Fibroblast of lung (primary cell): ENCODE measurements around the gene NTN4. TPM values are rescaled to one million over a fixed set of nuclear protein-coding genes. Genes with fewer than 3 reads are reported as not detected.

Experiments used
- DNase-seq, 2 donors: peaks; one replicate each; pipeline versions ENCODE4 v3.0.0 to v3.0.0-alpha.2; 2010; ENCODE audit warnings: low read depth in 2 of 2
- H2AFZ ChIP-seq: 2 replicates; pipeline ENCODE4 v1.5.1; 2012; ENCODE audit warnings: low read length, control low read depth, inconsistent platforms
- H3K27ac ChIP-seq: 2 replicates; pipeline ENCODE4 v1.5.1; 2011; ENCODE audit warnings: low read length, control low read depth; ENCODE audit not compliant: insufficient read depth
- H3K27me3 ChIP-seq: 2 replicates; pipeline ENCODE4 v1.5.1; 2011; ENCODE audit warnings: mild to moderate bottlenecking, low read length; ENCODE audit not compliant: control insufficient read depth, insufficient read depth
- H3K36me3 ChIP-seq: 2 replicates; pipeline ENCODE4 v1.5.1; 2011; ENCODE audit warnings: low read length; ENCODE audit not compliant: control insufficient read depth, insufficient read depth
- H3K4me1 ChIP-seq: 2 replicates; pipeline ENCODE4 v1.5.1; 2011; ENCODE audit warnings: low read length; ENCODE audit not compliant: control insufficient read depth, insufficient read depth; ENCODE audit errors: extremely low read depth
- H3K4me2 ChIP-seq: 2 replicates; pipeline ENCODE4 v1.5.1; 2011; ENCODE audit warnings: low read length, control low read depth; ENCODE audit not compliant: insufficient read depth; ENCODE audit errors: extremely low read depth
- H3K4me3 ChIP-seq, 4 experiments: fragments of 200-600 bp in 1 of 4; sonication (generic) in 1 of 4; replicated peaks in 1 of 4; 2 replicates each; pipeline ENCODE4 v1.5.1; 2011 to 2016; ENCODE audit warnings: low read length in 4 of 4, low read depth in 3 of 4, mild to moderate bottlenecking in 3 of 4, control low read depth in 2 of 4, inconsistent platforms in 1 of 4, mixed read lengths in 1 of 4; ENCODE audit not compliant: insufficient read depth in 1 of 4; ENCODE audit errors: control extremely low read depth in 1 of 4
- H3K79me2 ChIP-seq: 2 replicates; pipeline ENCODE4 v1.5.1; 2012; ENCODE audit warnings: mild to moderate bottlenecking, low read length, inconsistent platforms; ENCODE audit not compliant: control insufficient read depth, insufficient read depth
- H3K9ac ChIP-seq: 2 replicates; pipeline ENCODE4 v1.5.1; 2011; ENCODE audit warnings: mild to moderate bottlenecking, low read length, control low read depth; ENCODE audit not compliant: insufficient read depth
- H3K9me3 ChIP-seq: 2 replicates; pipeline ENCODE4 v1.5.1; 2012; ENCODE audit warnings: low read depth, low read length; ENCODE audit not compliant: control insufficient read depth, insufficient read depth
- H4K20me1 ChIP-seq: 2 replicates; pipeline ENCODE4 v1.5.1; 2011; ENCODE audit warnings: low read length; ENCODE audit not compliant: control insufficient read depth, insufficient read depth; ENCODE audit errors: extremely low read depth
- EZH2 ChIP-seq: IDR thresholded peaks from 2 replicates; pipeline ENCODE4 v1.5.1; 2012; ENCODE audit warnings: low read length, control low read depth, mild to moderate bottlenecking; ENCODE audit errors: missing control alignments
- polyA plus RNA-seq, 2 donors: library from polyadenylated mRNA; depleted of rRNA in 1 of 2; stranded (reverse) in 1 of 2; unstranded in 1 of 2; fragments of >200 nt; gene quantifications; 2 replicates each; pipeline ENCODE4 v1.2.1, GENCODE V29; 2011 to 2012; ENCODE audit warnings: missing spikeins in 1 of 2
- total RNA-seq: library from RNA; depleted of rRNA; stranded (reverse); fragments of >200 nt; gene quantifications from 2 replicates; pipeline ENCODE4 v1.2.1, GENCODE V29; 2014
- TF ChIP-seq, protein P1 (sequence below), 2 donors: IDR thresholded peaks in 1 of 2; conservative IDR thresholded peaks in 1 of 2; 1 replicate in 1 of 2; 2 replicates in 1 of 2; pipeline ENCODE4 v1.5.1; 2011 to 2012; ENCODE audit warnings: low read length in 2 of 2, control low read depth in 1 of 2, inconsistent platforms in 1 of 2, low read depth in 1 of 2, mild to moderate bottlenecking in 1 of 2

NTN4 gene
- total and polyA plus RNA-seq, 2 donors (not counting 1 experiment from before 2014, with no cell fraction given) = 28.6 to 170 TPM

DNA sequence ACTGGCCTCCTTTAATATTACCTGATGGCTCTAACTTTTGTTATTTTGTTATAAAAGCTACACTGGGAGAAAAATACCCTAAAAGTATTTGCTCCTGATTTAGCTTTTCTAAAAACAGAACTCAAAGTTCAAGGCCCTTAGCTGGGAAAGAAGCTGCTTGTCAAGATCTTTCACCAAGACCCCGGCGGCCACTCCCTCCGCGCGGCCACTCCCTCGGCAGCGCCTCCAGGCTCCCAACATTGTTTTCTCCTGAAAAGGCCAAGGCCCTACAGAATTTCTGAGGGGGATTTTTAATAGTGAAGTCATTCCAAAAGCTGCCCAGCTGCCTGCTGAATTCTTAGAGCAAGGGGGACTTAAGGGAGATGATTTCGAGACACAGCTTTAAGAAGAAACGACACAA lies 96.4 kb downstream of the NTN4 start:
- peak in 1 of 2 donors; percentile 8 for DNase-seq
- H3K79me2 ChIP-seq = no peaks in the 10 kb centered on the region
- no peaks in the 10 kb centered on the region for H3K9me3 ChIP-seq
- no peaks in the 10 kb centered on the region for H3K27me3 ChIP-seq
- H3K4me1 ChIP-seq = no peaks in the 10 kb centered on the region
- H3K36me3 ChIP-seq = no peaks in the 10 kb centered on the region
- TF ChIP-seq, protein P1, sequence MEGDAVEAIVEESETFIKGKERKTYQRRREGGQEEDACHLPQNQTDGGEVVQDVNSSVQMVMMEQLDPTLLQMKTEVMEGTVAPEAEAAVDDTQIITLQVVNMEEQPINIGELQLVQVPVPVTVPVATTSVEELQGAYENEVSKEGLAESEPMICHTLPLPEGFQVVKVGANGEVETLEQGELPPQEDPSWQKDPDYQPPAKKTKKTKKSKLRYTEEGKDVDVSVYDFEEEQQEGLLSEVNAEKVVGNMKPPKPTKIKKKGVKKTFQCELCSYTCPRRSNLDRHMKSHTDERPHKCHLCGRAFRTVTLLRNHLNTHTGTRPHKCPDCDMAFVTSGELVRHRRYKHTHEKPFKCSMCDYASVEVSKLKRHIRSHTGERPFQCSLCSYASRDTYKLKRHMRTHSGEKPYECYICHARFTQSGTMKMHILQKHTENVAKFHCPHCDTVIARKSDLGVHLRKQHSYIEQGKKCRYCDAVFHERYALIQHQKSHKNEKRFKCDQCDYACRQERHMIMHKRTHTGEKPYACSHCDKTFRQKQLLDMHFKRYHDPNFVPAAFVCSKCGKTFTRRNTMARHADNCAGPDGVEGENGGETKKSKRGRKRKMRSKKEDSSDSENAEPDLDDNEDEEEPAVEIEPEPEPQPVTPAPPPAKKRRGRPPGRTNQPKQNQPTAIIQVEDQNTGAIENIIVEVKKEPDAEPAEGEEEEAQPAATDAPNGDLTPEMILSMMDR (conservative IDR thresholded peaks at IDR 0.05 in 1 of 2, IDR thresholded peaks at IDR 0.05 in 1 of 2; ENCODE audit: low read depth in 1 of 2, low read length in 2 of 2) = no peak
- TF ChIP-seq EZH2 = no peak
- no peak overlapping the region for H3K4me3 ChIP-seq
- no peak overlapping the region for H3K9ac ChIP-seq
- H3K27ac ChIP-seq = no peak overlapping the region
- no peak overlapping the region for H2AFZ ChIP-seq
- H3K4me2 ChIP-seq = no peak overlapping the region
- no peaks in the 10 kb centered on the region for H4K20me1 ChIP-seq

DNA sequence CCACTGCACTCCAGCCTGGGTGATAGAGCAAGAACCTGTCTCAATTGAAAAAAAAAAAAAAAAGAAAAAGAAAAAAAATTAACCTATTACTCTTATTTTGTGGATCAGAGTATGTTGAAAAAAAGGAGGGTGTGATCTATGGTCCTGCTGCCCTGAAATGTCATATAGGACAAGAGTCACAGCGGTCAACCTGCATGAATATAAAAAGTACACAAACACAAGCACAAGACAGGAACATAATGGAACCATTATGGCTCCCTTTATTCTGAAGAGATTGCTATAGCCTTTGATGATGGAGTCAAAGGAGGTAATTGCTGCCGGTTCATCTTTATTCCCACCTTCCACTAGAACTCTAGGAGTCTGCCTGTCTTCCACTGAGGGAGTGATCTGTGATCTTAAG lies 96.9 kb downstream of the NTN4 start:
- TF ChIP-seq, protein P1 (conservative IDR thresholded peaks at IDR 0.05 in 1 of 2, IDR thresholded peaks at IDR 0.05 in 1 of 2; ENCODE audit: low read depth in 1 of 2, low read length in 2 of 2) = no peak
- Histone ChIP-seq H3K4me1 (no peaks in the 10 kb centered on the region), H3K9ac (no peak overlapping the region), H3K4me3 (no peak overlapping the region), H2AFZ (no peak overlapping the region), H3K36me3 (no peaks in the 10 kb centered on the region), H4K20me1 (no peaks in the 10 kb centered on the region), H3K27ac (no peak overlapping the region), H3K27me3 (no peaks in the 10 kb centered on the region), H3K79me2 (no peaks in the 10 kb centered on the region), H3K9me3 (no peaks in the 10 kb centered on the region), H3K4me2 (no peak overlapping the region)
- DNase-seq = no peak

DNA sequence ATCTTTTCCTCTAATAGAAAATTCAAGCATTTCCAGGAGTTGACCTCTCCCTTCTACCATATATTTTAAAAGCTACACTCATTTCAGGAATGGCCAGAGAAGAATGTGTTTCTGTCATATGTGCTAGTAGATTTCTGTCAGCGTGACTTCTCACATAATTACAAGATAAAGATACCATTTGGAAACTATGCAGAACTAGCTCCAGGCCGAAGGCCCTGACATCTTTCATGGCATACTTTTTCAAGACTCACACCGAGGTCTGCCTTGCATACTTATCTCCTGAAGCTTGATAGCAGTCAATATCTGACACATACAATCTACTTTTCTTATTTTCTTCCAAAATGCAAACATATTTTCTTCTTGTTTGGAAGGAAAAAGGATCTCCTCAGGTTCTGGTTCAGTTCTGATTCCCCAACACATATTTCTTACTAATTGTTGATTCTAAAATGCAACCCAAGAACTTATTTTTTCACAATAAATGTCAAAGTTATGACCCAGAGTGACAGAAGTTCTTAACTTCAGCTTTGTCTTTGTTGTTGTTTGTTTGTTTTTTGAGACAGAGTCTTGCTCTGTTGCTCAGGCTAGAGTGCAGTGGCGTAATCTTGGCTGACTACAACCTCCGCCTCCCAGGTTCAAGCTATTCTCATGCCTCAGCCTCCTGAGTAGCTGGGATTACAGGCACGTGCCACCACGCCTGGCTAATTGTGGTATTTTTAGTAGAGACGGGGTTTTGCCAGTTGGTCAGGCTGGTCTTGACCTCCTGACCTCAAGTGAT lies 99.5 kb downstream of the NTN4 start:
- TF ChIP-seq EZH2 = no peak
- TF ChIP-seq, protein P1 (conservative IDR thresholded peaks at IDR 0.05 in 1 of 2, IDR thresholded peaks at IDR 0.05 in 1 of 2; ENCODE audit: low read depth in 1 of 2, low read length in 2 of 2) = no peak

More for the DNA sequence above, 99.5 kb downstream of the NTN4 start:
- Histone ChIP-seq H3K9ac (no peak overlapping the region), H3K27ac (no peak overlapping the region), H3K79me2 (no peaks in the 10 kb centered on the region), H3K4me1 (no peaks in the 10 kb centered on the region), H3K27me3 (no peaks in the 10 kb centered on the region), H3K4me2 (no peak overlapping the region), H3K36me3 (no peaks in the 10 kb centered on the region), H3K9me3 (no peaks in the 10 kb centered on the region), H2AFZ (no peak overlapping the region), H3K4me3 (no peak overlapping the region), H4K20me1 (no peaks in the 10 kb centered on the region)
- DNase-seq = no peak
